GM18873 (cell line): Measurements from ENCODE around the gene SPATS1.

Source experiments
- ATAC-seq: cut with Tn5 transposase; IDR thresholded peaks from one replicate; pipeline ENCODE4 v1.9.1; 2021; ENCODE audit warnings: mild to moderate bottlenecking, moderate library complexity, moderate number of reproducible peaks; ENCODE audit not compliant: unreplicated experiment, low FRiP score

SPATS1 gene, protein sequence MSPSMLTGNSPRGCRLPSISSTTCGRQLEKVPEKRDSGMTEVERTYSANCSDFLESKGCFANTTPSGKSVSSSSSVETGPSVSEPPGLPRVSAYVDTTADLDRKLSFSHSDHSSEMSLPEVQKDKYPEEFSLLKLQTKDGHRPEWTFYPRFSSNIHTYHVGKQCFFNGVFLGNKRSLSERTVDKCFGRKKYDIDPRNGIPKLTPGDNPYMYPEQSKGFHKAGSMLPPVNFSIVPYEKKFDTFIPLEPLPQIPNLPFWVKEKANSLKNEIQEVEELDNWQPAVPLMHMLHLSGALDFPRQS

GRCh38 chr6:44342489-44342888, at the start of gene SPATS1:
TSS of gene SPATS1 (plus strand) at chr6:44342650. CDS start at chr6:44343096, 446 bp downstream.
- no peak for ATAC-seq

- no peak for ATAC-seq
These were observed 49.6 kb upstream of the SPATS1 start for GRCh38 chr6:44292661-44293365.

- no peak for ATAC-seq
These were observed 47.3 kb upstream of the SPATS1 start for GRCh38 chr6:44294832-44295791.

GRCh38 chr6:44297063-44298038, 45.1 kb upstream of the SPATS1 start:
- ATAC-seq: no peak

- no peak for ATAC-seq
These were observed 44.2 kb upstream of the SPATS1 start for GRCh38 chr6:44298055-44298803.

GRCh38 chr6:44298864-44299263, 43.6 kb upstream of the SPATS1 start:
- ATAC-seq: no peak

GRCh38 chr6:44300292-44300823, 42.1 kb upstream of the SPATS1 start:
- ATAC-seq: no peak

DNA sequence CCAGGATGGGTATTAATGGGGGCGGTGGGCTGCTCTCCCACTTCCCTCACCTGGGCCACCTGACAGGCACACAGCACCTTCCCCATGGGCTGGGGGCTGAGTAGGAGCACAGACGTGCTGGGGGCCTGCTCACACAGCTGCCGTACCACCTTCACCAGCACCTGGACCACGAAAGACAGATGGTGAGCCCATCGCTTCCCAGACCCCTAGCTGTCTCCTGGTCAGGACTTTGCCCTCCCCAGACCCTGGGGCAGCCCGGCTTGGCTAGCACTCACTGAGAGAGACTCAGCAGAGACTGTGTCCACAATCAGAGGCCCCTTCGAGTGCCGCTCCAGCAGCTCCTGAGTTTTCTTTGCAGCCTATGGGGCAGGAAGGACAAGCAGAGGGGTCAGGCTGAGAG, 41.3 kb upstream of the SPATS1 start:
- no peak for ATAC-seq

DNA sequence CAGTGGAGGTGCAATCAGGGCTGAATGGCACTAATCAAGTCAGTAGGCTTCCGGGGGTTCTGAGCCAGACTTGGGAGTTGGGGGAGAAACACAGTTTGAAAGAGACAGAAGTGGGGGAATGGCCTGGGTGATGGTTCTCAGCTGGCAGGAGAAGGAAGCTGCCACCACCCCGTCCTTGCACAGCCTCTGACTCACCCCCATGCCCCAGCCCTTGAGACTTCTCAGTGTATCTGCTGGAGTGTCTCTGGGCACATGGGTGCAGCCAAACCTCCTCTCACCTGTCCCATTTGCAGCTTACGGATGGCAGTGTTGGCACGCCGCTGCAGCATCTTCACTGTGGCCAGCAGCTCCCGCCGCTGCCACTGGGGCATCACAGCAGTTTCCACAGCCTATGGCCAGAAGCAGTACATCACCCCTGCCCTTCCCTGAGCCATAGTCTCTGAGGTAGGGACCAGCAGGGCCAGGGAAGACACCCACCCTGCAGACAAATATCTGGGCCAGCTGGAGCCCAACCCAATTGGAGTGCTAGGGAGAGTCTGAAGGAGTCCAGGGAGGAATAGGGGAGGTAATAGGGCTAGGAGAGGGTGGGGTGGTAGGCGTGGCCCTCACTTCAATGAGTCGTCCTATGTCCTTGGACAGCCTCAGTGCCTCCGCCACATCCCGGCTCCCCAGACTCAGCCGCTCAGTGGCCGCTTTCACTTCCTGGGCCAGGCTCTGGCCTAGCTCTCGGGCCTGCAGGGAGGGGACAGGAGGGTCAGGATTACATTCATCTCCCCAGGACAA, 40.5 kb upstream of the SPATS1 start:
- ATAC-seq: no peak

DNA sequence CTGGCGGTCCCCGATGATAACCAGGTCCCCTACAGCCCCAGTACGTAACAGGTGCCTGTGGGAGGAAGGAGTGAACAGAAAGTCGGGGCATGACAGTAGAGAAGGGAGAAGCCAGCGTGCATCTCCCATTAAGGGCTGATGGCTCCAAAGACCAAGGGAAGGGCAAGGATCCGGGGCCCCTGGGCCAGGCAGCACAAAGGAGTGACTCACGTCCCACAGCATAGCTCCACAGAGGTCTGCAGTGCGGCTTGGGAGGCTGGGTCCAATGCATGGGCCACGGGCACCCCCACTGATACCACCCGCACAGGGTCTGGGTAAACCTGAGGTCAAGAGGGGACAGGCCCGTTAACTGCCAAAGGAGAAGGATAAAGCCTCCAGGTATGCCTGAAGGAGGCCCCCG, 39.6 kb upstream of the SPATS1 start:
- ATAC-seq: no peak

GRCh38 chr6:44303842-44304241, 38.6 kb upstream of the SPATS1 start:
- ATAC-seq: no peak

GRCh38 chr6:44304282-44305199, 37.9 kb upstream of the SPATS1 start:
- ATAC-seq: no peak

DNA sequence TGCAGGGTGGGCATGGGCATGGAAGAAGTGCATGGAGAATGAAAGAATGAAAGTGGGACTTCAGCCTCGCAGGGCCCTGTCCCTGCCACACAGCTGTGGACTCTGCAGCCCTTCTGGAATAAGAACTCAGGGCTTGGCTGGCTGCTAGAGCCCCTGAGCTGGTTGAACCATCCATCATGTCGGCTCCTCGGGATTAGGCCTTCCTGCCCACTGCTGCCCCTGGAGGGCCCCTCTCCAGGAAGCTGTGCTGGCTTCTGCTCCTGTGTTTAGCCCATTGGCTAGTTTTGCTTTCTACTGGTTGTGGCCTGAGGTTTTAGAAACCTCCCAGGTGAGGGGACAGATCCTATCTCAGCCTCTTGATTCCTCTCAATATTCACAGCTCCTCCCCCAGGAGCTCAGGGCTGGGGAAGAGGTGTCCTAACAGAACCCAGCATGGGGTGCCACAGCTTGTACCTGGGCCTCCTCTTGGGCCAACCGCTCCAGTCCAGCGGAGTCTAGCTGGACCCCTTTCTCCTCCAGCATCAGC, 37.2 kb upstream of the SPATS1 start:
- no peak for ATAC-seq

GRCh38 chr6:44306710-44307109, 35.7 kb upstream of the SPATS1 start:
- ATAC-seq: no peak

- ATAC-seq: no peak
These were observed 35.2 kb upstream of the SPATS1 start for GRCh38 chr6:44307217-44307616.

- ATAC-seq: no peak
These were observed 33.4 kb upstream of the SPATS1 start for GRCh38 chr6:44309092-44309491.

- no peak for ATAC-seq
These were observed 32.8 kb upstream of the SPATS1 start for GRCh38 chr6:44309631-44310030.
